Loucy (cell line): ENCODE measurements around the gene ISLR2.

ENCODE experiments used
- H2AFZ ChIP-seq: fragments of 200-600 bp; sonication (generic); 2 replicates; pipeline ENCODE4 v1.6.0; 2016; ENCODE audit warnings: antibody characterized with exemption, mild to moderate bottlenecking, low read length, moderate library complexity
- H3F3A ChIP-seq: fragments of 200-600 bp; 2 replicates; pipeline ENCODE4 v1.6.0; 2016; ENCODE audit warnings: antibody characterized with exemption, low read depth, mild to moderate bottlenecking
- H3K27me3 ChIP-seq: fragments of 200-600 bp; sonication (generic); 2 replicates; pipeline ENCODE4 v1.6.1; 2014; ENCODE audit warnings: low read length, mild to moderate bottlenecking; ENCODE audit not compliant: insufficient read depth, poor library complexity, severe bottlenecking
- H3K36me3 ChIP-seq: fragments of 200-600 bp; sonication (generic); 2 replicates; pipeline ENCODE4 v1.6.1; 2016; ENCODE audit warnings: low read length; ENCODE audit not compliant: insufficient read depth
- H3K4me1 ChIP-seq: fragments of 200-600 bp; sonication (generic); 2 replicates; pipeline ENCODE4 v1.5.1; 2014; ENCODE audit warnings: low read length, mild to moderate bottlenecking; ENCODE audit not compliant: insufficient read depth, poor library complexity, severe bottlenecking
- H3K4me2 ChIP-seq: fragments of 200-600 bp; sonication (generic); 2 replicates; pipeline ENCODE4 v1.6.0; 2014; ENCODE audit warnings: antibody characterized with exemption, low read length, low read depth, mild to moderate bottlenecking; ENCODE audit not compliant: poor library complexity, severe bottlenecking
- H3K4me3 ChIP-seq: fragments of 200-600 bp; sonication (generic); 2 replicates; pipeline ENCODE4 v1.5.1; 2014; ENCODE audit warnings: low read length, mild to moderate bottlenecking, mixed read lengths; ENCODE audit not compliant: poor library complexity, severe bottlenecking
- H3K79me2 ChIP-seq: fragments of 200-600 bp; sonication (generic); 2 replicates; pipeline ENCODE4 v1.6.1; 2014; ENCODE audit warnings: low read length; ENCODE audit not compliant: insufficient read depth
- H3K9ac ChIP-seq: fragments of 200-600 bp; sonication (generic); 2 replicates; pipeline ENCODE4 v1.6.0; 2014; ENCODE audit warnings: mild to moderate bottlenecking, low read depth, low read length, moderate library complexity; ENCODE audit not compliant: poor library complexity, severe bottlenecking
- H3K9me2 ChIP-seq: fragments of 200-600 bp; sonication (generic); replicated peaks from 2 replicates; pipeline ENCODE4 v1.6.1; 2016; ENCODE audit warnings: low read depth, low read length, mixed read lengths
- H3K9me3 ChIP-seq: fragments of 200-600 bp; sonication (generic); 2 replicates; pipeline ENCODE4 v1.6.1; 2014; ENCODE audit warnings: mild to moderate bottlenecking, antibody characterized with exemption, low read length, low read depth; ENCODE audit not compliant: insufficient read depth
- H4K20me1 ChIP-seq: fragments of 200-600 bp; sonication (generic); 2 replicates; pipeline ENCODE4 v1.6.0; 2014; ENCODE audit warnings: antibody characterized with exemption, low read length, mild to moderate bottlenecking; ENCODE audit not compliant: insufficient read depth, poor library complexity, severe bottlenecking
- EZH2phosphoT487 ChIP-seq: fragments of 200-600 bp; IDR thresholded peaks from 2 replicates; pipeline ENCODE4 v1.6.1; 2018; ENCODE audit warnings: antibody characterized with exemption, mild to moderate bottlenecking, moderate library complexity, borderline replicate concordance
- TF ChIP-seq, protein P1 (sequence below): fragments of 200-600 bp; sonication (generic); conservative IDR thresholded peaks from 2 replicates; pipeline ENCODE4 v1.5.1; 2014; ENCODE audit warnings: mild to moderate bottlenecking, antibody characterized with exemption, low read length

Gene ISLR2

GRCh38 chr15:74122403-74123130 is 7.8 kb upstream of the ISLR2 start:
- Histone ChIP-seq H2AFZ (peak overlapping the region; percentile 76), H3K9ac (peak overlapping the region; percentile 62), H3K9me3 (no peaks in the 10 kb centered on the region), H3K4me1 (peaks cover 24% of the 10 kb centered on the region), H4K20me1 (no peaks in the 10 kb centered on the region), H3K27me3 (no peaks in the 10 kb centered on the region), H3K36me3 (no peaks in the 10 kb centered on the region), H3K79me2 (no peaks in the 10 kb centered on the region), H3K4me3 (peak overlapping the region; percentile 45), H3K4me2 (peak overlapping the region; percentile 73), H3F3A (no peaks in the 10 kb centered on the region), H3K9me2 (no peaks in the 10 kb centered on the region)
- no peak for TF ChIP-seq EZH2phosphoT487
- TF ChIP-seq, protein P1, sequence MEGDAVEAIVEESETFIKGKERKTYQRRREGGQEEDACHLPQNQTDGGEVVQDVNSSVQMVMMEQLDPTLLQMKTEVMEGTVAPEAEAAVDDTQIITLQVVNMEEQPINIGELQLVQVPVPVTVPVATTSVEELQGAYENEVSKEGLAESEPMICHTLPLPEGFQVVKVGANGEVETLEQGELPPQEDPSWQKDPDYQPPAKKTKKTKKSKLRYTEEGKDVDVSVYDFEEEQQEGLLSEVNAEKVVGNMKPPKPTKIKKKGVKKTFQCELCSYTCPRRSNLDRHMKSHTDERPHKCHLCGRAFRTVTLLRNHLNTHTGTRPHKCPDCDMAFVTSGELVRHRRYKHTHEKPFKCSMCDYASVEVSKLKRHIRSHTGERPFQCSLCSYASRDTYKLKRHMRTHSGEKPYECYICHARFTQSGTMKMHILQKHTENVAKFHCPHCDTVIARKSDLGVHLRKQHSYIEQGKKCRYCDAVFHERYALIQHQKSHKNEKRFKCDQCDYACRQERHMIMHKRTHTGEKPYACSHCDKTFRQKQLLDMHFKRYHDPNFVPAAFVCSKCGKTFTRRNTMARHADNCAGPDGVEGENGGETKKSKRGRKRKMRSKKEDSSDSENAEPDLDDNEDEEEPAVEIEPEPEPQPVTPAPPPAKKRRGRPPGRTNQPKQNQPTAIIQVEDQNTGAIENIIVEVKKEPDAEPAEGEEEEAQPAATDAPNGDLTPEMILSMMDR = no peak

DNA sequence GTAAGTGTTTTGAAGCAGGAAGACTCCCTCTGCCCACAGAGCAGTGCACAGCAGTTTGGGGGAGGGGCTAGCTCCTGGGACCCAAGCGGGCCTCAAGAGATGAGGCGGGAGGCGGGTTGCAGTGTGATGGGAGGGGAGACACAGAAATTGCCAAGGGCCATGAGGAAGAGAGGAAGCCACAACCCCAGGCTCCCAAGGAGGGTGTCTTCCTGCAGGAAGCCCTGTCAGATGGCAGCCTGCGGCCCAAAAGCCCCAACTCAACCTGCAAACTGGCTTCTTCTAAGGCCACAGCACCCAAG is 7.3 kb upstream of the ISLR2 start:
- Histone ChIP-seq H3K27me3 (no peaks in the 10 kb centered on the region), H3K4me2 (peak overlapping the region; percentile 73), H3K4me1 (peaks cover 24% of the 10 kb centered on the region), H3K79me2 (no peaks in the 10 kb centered on the region), H3K4me3 (peak overlapping the region; percentile 45), H3K9me2 (no peaks in the 10 kb centered on the region), H3F3A (no peaks in the 10 kb centered on the region), H3K36me3 (no peaks in the 10 kb centered on the region), H4K20me1 (no peaks in the 10 kb centered on the region), H2AFZ (peak overlapping the region; percentile 76), H3K9ac (peak overlapping the region; percentile 62), H3K9me3 (no peaks in the 10 kb centered on the region)
- TF ChIP-seq, protein P1 = peak; percentile 40
- TF ChIP-seq EZH2phosphoT487 = no peak

DNA sequence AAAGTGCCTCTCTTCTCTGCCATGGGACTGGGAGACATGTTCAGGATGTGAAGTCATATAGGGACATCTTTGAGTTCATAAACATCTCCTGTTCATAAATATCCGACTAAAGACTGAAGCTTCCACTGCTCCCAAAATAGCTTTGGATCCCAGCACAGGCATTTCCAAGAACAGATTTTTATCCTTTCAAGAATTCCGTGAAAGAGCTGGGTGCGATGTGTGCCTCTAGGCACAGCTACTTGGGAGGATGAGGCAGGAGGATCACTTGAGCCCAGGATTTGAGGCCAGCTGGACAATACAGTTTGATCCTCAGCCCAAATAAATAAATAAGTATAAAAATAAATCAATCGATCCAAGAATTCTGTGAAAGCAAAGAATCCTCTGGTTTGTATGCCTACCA is 6.7 kb upstream of the ISLR2 start:
- Histone ChIP-seq H2AFZ (peak overlapping the region; percentile 76), H3K36me3 (no peaks in the 10 kb centered on the region), H3K4me1 (peaks cover 24% of the 10 kb centered on the region), H3K4me2 (peak overlapping the region; percentile 73), H3F3A (no peaks in the 10 kb centered on the region), H4K20me1 (no peaks in the 10 kb centered on the region), H3K9ac (peak overlapping the region; percentile 62), H3K9me3 (no peaks in the 10 kb centered on the region), H3K9me2 (no peaks in the 10 kb centered on the region), H3K4me3 (peak overlapping the region; percentile 45), H3K79me2 (no peaks in the 10 kb centered on the region), H3K27me3 (no peaks in the 10 kb centered on the region)
- TF ChIP-seq, protein P1 = no peak
- no peak for TF ChIP-seq EZH2phosphoT487
